Activated B cell treated with CpG ODN at 0.5 μM for 24 hours (primary cell): ENCODE measurements around the gene SCARB2. TPM values are rescaled to one million over a fixed set of nuclear protein-coding genes. Genes with fewer than 3 reads are reported as not detected.

Source experiments
- ATAC-seq: fragments of 200-7000 bp; cut with Tn5 transposase; one replicate; pipeline ENCODE4 v1.10.0; 2021; ENCODE audit warnings: low read depth, mild to moderate bottlenecking, moderate library complexity
- CTCF ChIA-PET: fragments of 350-600 bp; sonication (Branson Sonifier 250); formaldehyde crosslinking; loops from one replicate; lab custom pipeline; 2021; ENCODE audit warnings: antibody characterized with exemption; lab: Charles Lee
- POLR2A ChIA-PET: fragments of 350-600 bp; sonication (Branson Sonifier 250); formaldehyde crosslinking; loops from one replicate; lab custom pipeline; 2021; ENCODE audit warnings: antibody characterized with exemption; lab: Charles Lee
- DNase-seq: peaks from one replicate; pipeline ENCODE4 v3.0.0; 2022
- H3K27ac Mint-ChIP-seq: one replicate; pipeline ENCODE4 v1.8.0; 2020; ENCODE audit warnings: mixed read lengths
- H3K27me3 Mint-ChIP-seq: one replicate; pipeline ENCODE4 v1.8.0; 2021; ENCODE audit warnings: mixed read lengths
- H3K36me3 Mint-ChIP-seq: one replicate; pipeline ENCODE4 v1.8.0; 2021; ENCODE audit warnings: low read depth, mixed read lengths
- H3K4me1 Mint-ChIP-seq: one replicate; pipeline ENCODE4 v1.8.0; 2021; ENCODE audit warnings: mixed read lengths
- H3K4me3 Mint-ChIP-seq: one replicate; pipeline ENCODE4 v1.8.0; 2020; ENCODE audit warnings: mild to moderate bottlenecking, mixed read lengths
- H3K9me3 Mint-ChIP-seq: one replicate; pipeline ENCODE4 v1.8.0; 2020; ENCODE audit warnings: mixed read lengths
- intact Hi-C: fragments of 100-400 bp; cut with micrococcal nuclease; formaldehyde crosslinking; loops from one replicate; pipeline ENCODE4 v1.15.1; 2024
- total RNA-seq: library from RNA; stranded (reverse); gene quantifications from 2 replicates; pipeline ENCODE4 v1.2.3, GENCODE V29; 2022
- TF ChIP-seq, protein P1 (sequence below): fragments of 200-600 bp; IDR thresholded peaks from one replicate; pipeline ENCODE4 v1.8.0; 2022; ENCODE audit warnings: antibody characterized with exemption, mild to moderate bottlenecking

Gene SCARB2
- total RNA-seq, 1 donor from 2014 or later: 21.8 TPM

GRCh38 chr4:76203541-76203940 is 10.1 kb downstream of the SCARB2 start:
- peaks cover 6% of the 10 kb centered on the region for H3K36me3 Mint-ChIP-seq
- H3K4me1 Mint-ChIP-seq: peaks cover 35% of the 10 kb centered on the region
- H3K27me3 Mint-ChIP-seq: no peaks in the 10 kb centered on the region
- H3K4me3 Mint-ChIP-seq: no peak overlapping the region
- ChIA-PET POLR2A (no interaction called here), CTCF (interaction anchor here (0.7 to 0.8 kb wide), 2 partner anchors 23 to 24 kb away, joined by 3 read pairs; no protein-coding TSS in a partner anchor)
- no peak overlapping the region for H3K27ac Mint-ChIP-seq
- TF ChIP-seq, protein P1, sequence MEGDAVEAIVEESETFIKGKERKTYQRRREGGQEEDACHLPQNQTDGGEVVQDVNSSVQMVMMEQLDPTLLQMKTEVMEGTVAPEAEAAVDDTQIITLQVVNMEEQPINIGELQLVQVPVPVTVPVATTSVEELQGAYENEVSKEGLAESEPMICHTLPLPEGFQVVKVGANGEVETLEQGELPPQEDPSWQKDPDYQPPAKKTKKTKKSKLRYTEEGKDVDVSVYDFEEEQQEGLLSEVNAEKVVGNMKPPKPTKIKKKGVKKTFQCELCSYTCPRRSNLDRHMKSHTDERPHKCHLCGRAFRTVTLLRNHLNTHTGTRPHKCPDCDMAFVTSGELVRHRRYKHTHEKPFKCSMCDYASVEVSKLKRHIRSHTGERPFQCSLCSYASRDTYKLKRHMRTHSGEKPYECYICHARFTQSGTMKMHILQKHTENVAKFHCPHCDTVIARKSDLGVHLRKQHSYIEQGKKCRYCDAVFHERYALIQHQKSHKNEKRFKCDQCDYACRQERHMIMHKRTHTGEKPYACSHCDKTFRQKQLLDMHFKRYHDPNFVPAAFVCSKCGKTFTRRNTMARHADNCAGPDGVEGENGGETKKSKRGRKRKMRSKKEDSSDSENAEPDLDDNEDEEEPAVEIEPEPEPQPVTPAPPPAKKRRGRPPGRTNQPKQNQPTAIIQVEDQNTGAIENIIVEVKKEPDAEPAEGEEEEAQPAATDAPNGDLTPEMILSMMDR: no peak
- DNase-seq (no peak), ATAC-seq (no peak)
- no peaks in the 10 kb centered on the region for H3K9me3 Mint-ChIP-seq
- intact Hi-C loops: no loop called here

DNA sequence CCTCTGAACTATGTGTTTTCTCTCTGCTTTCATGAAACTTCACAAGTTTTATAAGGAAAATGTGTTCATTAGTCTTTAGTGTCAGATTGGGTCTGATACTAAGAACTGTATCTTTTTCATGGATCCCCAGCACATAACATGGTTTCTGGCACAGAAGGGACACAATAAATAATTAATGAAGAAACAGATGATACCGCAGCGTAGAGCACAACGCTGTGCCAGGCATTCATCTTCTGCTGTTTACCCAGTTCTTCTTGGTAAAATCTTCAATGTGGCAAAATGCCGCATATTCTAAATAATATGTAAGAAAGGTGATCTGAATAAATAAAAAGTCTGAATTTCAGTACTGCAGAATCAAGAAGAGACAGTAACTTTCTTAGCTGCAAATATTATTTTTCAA is 12.3 kb downstream of the SCARB2 start:
- DNase-seq (no peak), ATAC-seq (no peak)
- Mint-ChIP-seq H3K4me1 (peaks cover 52% of the 10 kb centered on the region), H3K27ac (no peak overlapping the region), H3K36me3 (peaks cover 8% of the 10 kb centered on the region), H3K9me3 (no peaks in the 10 kb centered on the region), H3K27me3 (no peaks in the 10 kb centered on the region), H3K4me3 (no peak overlapping the region)
- ChIA-PET POLR2A (no interaction called here), CTCF (no interaction called here)
- intact Hi-C loops: no loop called here
- TF ChIP-seq, protein P1: no peak

DNA sequence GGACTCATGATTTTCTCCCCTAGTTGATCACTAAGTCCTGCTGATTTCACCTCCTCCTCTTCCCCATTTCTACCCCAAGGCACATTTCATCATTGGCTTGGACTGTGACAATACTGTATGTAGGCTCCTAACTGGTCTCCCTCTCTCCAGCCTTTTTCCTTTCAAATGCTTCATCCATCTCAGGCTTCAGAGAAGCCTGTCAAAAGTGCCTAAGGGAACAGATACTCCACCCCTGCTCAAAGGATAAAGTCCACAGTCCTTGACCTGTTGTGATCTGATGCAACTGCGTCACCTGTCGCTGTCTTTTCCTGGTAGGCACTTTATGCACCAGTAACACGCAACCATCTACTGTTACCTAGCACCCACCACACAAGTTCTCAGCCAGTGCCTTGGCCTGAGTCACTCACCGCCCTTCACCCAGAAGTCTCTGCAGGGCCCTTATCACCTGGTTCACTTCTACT is 12.8 kb downstream of the SCARB2 start:
- no peak for DNase-seq
- Mint-ChIP-seq H3K4me1 (peaks cover 56% of the 10 kb centered on the region), H3K36me3 (peaks cover 8% of the 10 kb centered on the region)

DNA sequence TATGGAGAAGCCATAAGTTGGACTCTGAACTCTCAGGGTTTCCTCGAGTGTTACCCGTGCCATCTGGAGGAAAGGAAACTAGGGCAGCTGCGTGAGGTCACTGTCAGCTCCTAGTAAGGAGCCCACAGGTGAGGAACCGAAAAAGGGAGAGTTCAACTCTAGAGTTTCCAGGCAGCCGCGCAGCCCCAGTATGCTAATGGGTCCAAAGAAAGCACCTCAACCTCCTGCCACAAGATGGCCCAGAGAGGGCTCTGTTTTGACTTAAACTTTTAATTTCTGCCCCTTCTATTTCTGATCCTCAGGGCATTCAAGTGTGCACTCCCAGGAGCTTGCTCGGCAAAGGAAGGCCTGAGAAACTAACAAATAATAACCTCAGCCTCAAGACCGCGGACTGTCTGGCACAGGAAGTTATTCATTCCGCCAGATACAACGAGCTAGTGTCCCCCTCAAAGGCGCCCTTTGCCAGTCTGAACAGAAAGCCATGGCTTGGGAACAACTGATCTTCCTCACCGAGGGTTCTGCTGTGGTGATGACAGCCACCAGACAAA is 13.9 kb downstream of the SCARB2 start:
- Mint-ChIP-seq H3K27ac (peak overlapping the region; percentile 87), H3K9me3 (no peaks in the 10 kb centered on the region), H3K27me3 (no peaks in the 10 kb centered on the region), H3K4me3 (peak overlapping the region; percentile 74), H3K4me1 (peaks cover 58% of the 10 kb centered on the region), H3K36me3 (peaks cover 9% of the 10 kb centered on the region)
- peak; percentile 95 for ATAC-seq
- ChIA-PET POLR2A (interaction anchor here (0.5 to 3.0 kb wide), 7 partner anchors 10 to 261 kb away, joined by 3 to 25 read pairs (median 4); partner anchors contain the start of genes NUP54 and SCARB2), CTCF (interaction anchor here (1.5 to 4.5 kb wide), 3 partner anchors 10 to 20 kb away, joined by 5 to 26 read pairs (median 10); no protein-coding TSS in a partner anchor)
- DNase-seq: peak; percentile 52
- TF ChIP-seq, protein P1: no peak
- intact Hi-C loops: loop anchor here (1.0 to 5.0 kb wide), 3 partner anchors 14 to 298 kb away; partner anchors contain the start of genes NUP54 and SCARB2

More for the DNA sequence above, 12.8 kb downstream of the SCARB2 start:
- CTCF ChIA-PET: interaction anchor here (1.5 to 4.5 kb wide), 3 partner anchors 9 to 21 kb away, joined by 5 to 26 read pairs (median 10); no protein-coding TSS in a partner anchor
- intact Hi-C loops: no loop called here
- no peaks in the 10 kb centered on the region for H3K27me3 Mint-ChIP-seq
- H3K27ac Mint-ChIP-seq: peak overlapping the region; percentile 9
- POLR2A ChIA-PET: interaction anchor here (0.6 to 3.0 kb wide), 2 partner anchors 12 to 1659 kb away, joined by 4 to 25 read pairs; partner anchors contain the start of gene SCARB2
- no peak for ATAC-seq
- H3K4me3 Mint-ChIP-seq: no peak overlapping the region
- H3K9me3 Mint-ChIP-seq: no peaks in the 10 kb centered on the region
- TF ChIP-seq, protein P1: no peak
